HG02938 (cell line): ENCODE results near the gene DUSP5.

Experiments used
- ATAC-seq: cut with Tn5 transposase; IDR thresholded peaks from one replicate; pipeline ENCODE4 v1.9.1; 2021; ENCODE audit warnings: mild to moderate bottlenecking, moderate library complexity; ENCODE audit not compliant: unreplicated experiment

Gene DUSP5

GRCh38 chr10:110480387-110480786 lies 17.3 kb upstream of the DUSP5 start:
- no peak for ATAC-seq

GRCh38 chr10:110481919-110482318 lies 15.8 kb upstream of the DUSP5 start:
- no peak for ATAC-seq

- no peak for ATAC-seq
These were observed 14.1 kb upstream of the DUSP5 start for GRCh38 chr10:110483633-110484032.

GRCh38 chr10:110485541-110485940 lies 12.2 kb upstream of the DUSP5 start:
- ATAC-seq, result no peak

- peak; percentile 51 for ATAC-seq
These were observed 10.9 kb upstream of the DUSP5 start for GRCh38 chr10:110486680-110487410.

GRCh38 chr10:110487411-110488331 lies 10.0 kb upstream of the DUSP5 start:
- ATAC-seq, result no peak

- no peak for ATAC-seq
These were observed 9.4 kb upstream of the DUSP5 start for GRCh38 chr10:110488332-110488681.

- no peak for ATAC-seq
These were observed 8.8 kb upstream of the DUSP5 start for GRCh38 chr10:110488940-110489339.

GRCh38 chr10:110490640-110491039 lies 7.1 kb upstream of the DUSP5 start:
- no peak for ATAC-seq

- ATAC-seq, result no peak
These were observed 6.4 kb upstream of the DUSP5 start for GRCh38 chr10:110491346-110491745.

GRCh38 chr10:110492069-110492822 lies 5.5 kb upstream of the DUSP5 start:
- peak; percentile 51 for ATAC-seq

GRCh38 chr10:110493832-110494426 lies 3.8 kb upstream of the DUSP5 start:
- no peak for ATAC-seq

GRCh38 chr10:110494532-110494931 lies 3.2 kb upstream of the DUSP5 start:
- no peak for ATAC-seq

- no peak for ATAC-seq
These were observed 1.8 kb upstream of the DUSP5 start for GRCh38 chr10:110495731-110496552.

GRCh38 chr10:110496553-110497437 lies 912 bp upstream of the DUSP5 start:
- ATAC-seq, result no peak

GRCh38 chr10:110498087-110498981 lies 627 bp downstream of the DUSP5 start:
- ATAC-seq, result peak; percentile 10

GRCh38 chr10:110498982-110499795 lies 1.5 kb downstream of the DUSP5 start:
- ATAC-seq, result no peak
